ENCODE results near the gene TRAF3IP3. TPM values are rescaled to one million over a fixed set of nuclear protein-coding genes. Genes with fewer than 3 reads are reported as not detected.

Gene TRAF3IP3
- polyA plus RNA-seq, 4 donors: 0.89 to 1.8 (median 1.6) TPM

DNA sequence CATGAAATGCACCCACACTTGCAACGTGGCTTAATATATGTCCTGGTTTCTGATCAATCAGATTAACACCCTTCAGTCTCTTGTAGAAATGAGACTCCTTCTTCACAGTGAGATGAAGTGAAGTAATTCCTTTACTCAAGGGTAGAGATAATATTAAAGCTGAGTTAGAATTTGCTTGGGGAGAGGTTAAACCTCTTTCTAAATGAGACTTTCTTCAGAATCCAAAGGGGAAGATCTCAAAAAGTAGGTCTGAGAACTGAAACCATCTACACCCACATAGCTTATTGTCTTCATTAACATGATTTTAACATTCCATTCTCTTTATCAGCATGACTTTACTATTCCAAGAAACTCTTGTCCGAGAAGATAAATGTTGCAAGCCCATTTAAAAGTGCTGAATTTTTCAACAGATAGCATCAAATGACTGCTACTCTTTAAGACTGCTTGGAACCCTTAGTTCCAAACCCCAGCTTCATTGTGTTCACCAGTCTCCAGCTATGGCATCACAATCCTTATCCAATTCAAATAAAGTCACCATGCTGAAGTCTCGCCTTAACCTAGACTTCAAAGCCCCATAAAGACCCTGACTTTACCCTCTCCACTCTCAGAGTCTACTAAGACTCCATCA, 19.2 kb upstream of the TRAF3IP3 start:
- no peak for DNase-seq (ENCODE audit: low read depth in 4 of 4, low spot score in 2 of 4)

DNA sequence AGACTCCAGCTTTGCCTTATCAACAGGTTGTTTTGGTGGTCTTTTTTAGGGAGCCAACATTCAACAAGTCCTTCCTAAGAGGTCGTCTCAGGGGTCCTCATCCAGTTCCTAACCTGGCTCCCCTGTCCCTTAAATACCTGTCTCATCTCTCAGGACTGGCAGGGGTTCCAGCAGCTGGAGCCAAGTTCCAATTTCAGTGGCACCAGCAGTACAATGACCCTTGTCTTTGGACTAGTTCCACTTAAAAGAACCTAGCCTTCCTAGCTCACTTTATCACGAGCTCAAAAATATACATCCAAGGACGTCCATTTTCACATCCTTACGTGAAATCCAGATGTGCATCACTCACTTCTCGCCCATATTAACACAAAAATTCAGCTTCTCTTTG, 18.7 kb upstream of the TRAF3IP3 start:
- no peak for DNase-seq (ENCODE audit: low read depth in 4 of 4, low spot score in 2 of 4)

DNA sequence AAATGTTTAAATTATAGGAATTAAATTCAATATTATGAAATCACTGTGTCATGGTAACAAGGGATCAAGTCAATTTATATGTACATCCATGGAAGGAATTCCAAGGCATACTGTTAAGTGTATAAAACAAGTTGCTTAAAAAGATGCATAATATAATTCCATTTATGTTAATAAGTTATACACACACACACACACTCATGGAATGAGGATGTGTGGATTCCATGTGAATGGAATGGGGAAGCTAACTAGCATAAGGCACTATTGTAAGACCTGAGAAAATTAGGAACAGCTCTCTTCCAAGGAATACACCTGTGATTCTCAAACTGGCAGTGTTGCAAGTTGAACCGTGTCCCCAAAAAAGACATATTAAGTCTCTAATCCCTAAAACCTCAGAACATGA, 17.6 kb upstream of the TRAF3IP3 start:
- DNase-seq (ENCODE audit: low read depth in 4 of 4, low spot score in 2 of 4): no peak

DNA sequence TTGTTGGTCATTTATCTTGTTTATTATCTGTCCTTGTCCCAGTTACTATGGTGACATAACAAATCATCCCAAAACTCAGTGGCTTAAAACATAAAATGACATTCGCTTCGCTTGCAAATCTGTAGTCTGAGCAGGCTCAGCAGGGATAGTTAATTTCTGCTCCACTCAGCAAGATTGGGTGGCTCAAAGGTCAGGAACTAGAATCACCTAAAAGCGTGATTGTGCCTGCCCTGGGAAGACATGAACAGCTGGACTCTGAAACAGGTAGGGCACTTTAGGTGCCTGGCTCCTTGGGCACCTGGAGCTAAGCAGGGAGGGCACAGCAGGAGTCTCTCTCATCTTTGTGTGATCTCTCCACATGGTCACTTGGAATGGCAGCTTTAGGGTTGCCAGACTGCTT, 14.7 kb upstream of the TRAF3IP3 start:
- no peak for DNase-seq (ENCODE audit: low read depth in 4 of 4, low spot score in 2 of 4)

DNA sequence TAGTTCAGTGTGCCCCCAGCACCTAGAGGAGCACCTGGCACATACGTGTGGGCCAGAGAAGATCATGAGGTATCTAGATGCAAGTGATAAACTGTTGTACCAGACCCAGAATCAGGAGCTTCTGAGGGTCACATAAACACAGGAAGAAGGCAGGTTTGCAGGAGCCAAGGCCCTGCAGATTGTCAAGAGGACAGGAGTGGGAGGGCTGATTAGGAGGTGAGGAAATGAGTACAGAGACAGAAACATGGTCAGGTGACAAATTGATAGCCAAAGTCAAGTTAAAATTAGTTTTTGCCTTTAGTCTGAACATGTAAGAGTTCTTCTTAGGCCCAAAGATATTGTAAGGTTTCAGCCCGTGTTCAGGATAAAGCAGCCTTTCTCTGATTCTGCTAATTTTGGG, 14.0 kb upstream of the TRAF3IP3 start:
- no peak for DNase-seq (ENCODE audit: low read depth in 4 of 4, low spot score in 2 of 4)

DNA sequence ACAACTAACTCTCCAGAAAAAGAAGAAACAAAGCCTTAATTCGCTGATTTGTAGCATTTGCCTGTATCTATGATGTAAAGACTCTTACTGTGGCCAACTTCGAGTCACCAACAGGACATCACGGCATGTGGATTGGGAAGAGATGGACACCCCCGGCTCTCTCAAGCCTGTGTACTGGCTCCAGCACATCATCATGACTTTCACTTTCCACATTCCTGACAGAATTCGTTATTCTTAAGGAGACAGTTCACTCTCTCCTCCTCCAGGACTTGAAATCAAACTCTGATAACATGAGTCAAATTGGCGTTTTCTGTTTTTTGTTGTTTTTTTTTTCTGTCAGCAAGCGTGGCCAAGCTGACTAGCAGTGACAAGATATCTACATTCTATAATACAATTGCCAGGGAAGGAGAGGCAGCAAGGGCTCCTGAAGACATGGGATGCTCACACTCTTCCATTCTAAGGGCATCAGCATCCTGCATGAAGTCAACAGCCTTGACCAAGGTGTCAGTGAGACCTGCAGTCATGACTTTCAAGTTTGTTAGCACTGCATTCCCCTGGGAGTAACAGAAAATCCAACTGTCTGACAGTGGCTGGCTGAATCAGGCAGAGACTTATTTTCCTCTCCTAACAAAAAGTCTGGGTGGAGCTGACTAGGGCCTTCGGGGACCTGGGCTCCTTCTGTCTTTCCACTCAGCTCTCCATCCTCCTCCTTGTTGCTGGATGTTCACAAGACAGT, 13.3 kb upstream of the TRAF3IP3 start:
- no peak for DNase-seq (ENCODE audit: low read depth in 4 of 4, low spot score in 2 of 4)

DNA sequence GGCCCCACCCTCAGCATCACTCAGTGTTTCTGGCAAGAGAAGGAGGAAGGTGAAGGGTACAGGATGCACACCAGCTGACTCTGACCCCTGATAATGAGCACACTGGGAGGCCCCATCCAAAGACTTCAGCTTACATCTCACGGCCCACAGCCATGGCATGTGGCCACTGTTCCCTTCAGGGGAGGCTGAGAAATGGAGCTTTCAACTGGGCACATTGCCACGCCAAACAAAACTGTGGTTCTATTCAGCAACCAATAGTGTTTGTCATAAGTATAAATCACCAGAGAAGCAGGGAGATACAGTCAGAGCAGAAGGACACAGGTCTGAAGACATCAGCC, 12.7 kb upstream of the TRAF3IP3 start:
- DNase-seq (ENCODE audit: low read depth in 4 of 4, low spot score in 2 of 4): no peak

DNA sequence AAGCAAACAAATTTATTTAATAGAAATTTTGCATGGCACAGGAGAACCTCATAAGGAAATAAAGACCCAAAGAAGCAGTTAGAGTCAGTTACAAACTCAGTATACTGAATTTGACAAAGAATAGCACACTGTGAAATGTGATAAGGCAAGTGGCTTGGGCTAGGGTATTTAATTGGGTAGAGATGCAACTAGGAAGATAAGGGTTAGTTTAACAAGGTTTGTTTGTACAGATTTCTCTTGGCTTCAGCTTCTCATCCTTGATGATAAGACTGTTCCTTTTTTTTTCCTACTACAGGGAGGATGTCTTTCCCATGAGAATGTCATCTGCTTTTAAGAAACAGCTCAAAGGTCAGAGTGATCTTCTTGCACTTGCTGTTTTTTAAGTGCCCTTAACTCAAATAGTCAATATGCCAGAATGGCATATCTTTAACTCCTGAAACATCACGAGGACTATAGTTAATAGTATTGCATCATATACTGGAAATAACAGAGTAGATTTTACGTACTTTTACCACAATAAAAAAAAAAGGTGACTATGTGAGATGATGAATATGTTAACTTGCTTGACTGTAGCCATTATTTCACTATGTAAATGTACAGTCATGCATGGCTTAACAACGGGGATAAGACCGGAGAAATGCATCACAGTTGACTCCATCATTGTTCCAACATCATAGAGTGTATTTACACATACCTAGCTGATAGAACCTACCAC, 9.2 kb upstream of the TRAF3IP3 start:
- no peak for DNase-seq (ENCODE audit: low read depth in 4 of 4, low spot score in 2 of 4)

DNA sequence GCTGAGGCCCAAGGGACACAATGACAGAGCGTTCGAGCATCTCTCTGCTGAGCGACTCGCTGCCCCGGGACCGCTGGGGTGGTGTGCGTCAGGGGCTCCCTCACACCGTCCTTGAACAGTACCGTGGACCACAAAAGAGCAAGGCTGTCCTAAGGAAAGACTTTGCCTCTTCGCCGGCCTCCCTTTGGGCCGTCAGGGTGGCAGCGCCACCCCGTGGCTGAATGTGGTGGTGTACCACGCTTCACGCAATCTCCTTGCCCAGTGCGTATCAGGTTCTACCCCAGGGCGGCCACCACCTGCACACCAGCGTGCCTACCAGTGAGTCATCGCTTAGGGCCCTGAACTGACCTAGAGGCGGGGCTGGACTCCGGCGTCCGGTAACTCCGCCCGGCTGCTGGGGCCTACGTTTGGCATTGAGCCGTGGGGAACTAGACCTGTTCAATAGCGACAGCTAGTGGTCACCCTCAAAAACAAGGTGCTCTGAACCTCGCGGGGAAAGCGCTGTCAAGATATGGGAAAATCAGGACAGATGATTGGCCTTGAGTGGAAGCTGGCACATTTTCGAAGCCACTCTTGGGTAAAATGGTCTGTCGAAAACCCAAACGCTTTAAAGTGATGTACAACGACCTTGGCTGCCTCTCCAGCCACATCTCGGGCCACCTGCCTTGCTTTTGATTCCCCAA, 8.1 kb upstream of the TRAF3IP3 start:
- peak; percentile 34 to 70 (median 66) for DNase-seq (ENCODE audit: low read depth in 4 of 4, low spot score in 2 of 4)

DNA sequence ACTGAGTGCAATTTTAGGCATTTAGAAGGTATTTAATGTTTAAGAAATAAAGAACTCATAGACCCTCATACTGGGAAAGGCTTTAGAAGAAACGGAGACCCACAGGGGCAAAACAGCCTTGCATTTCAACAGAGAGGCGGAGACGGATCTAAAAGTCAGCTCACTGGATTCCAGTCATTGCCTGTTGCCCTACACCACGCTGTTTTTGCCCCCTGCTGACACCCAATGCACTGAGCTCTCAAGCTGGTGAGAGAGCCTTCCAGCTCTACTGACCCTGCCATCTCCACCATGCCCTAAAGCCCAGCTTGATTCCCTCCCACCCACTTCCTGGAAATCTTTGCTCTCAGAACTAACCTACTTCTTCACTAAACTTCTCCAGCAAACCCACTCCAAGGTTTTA, 7.2 kb upstream of the TRAF3IP3 start:
- no peak for DNase-seq (ENCODE audit: low read depth in 4 of 4, low spot score in 2 of 4)

DNA sequence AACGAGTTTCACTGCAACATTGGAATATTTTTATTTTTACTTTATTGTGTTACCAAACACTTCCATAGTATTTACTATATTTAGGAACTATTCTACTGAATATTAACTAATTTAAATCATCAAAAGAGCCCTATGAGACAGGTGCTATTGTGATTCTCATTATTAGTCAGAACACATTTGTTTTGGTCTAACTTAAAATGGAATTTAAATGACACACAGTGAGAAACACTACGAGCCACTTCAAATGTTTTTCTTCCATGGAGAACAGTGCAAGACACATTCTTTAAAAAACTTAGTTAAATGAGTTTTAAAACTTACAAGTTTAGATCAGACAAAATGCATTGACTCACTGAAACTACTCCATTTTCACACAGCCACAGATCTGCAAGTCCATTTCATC, 6.6 kb upstream of the TRAF3IP3 start:
- DNase-seq (ENCODE audit: low read depth in 4 of 4, low spot score in 2 of 4): no peak

DNA sequence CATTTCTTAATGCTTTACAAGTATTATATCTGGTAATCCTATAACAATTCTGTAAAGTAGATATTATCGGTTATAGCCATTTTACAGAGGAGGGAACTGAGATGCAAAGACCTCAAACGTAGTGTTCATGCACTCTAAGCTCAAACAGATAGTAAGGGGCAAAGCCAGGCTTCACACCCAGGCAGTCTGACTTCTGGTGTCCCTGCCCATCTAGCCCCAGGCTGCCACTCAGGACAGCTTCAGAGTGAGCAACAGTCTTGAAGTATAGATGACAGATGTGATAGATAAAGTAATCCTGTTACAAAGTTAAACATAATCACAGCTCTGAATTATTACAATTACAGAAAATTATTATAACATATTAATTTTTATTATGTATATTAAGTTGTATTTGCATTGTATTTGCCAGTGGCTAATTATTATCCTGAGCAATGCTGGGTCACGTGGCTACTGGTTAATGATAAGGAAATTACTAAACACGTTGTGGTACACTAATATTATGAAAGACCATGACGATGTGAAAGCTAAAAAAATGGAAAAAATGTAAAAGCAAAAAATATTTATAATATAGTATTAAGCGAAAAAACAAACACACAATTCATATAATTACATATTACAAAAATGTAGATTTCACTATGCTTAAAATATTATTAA, 6.1 kb upstream of the TRAF3IP3 start:
- DNase-seq (ENCODE audit: low read depth in 4 of 4, low spot score in 2 of 4): no peak

DNA sequence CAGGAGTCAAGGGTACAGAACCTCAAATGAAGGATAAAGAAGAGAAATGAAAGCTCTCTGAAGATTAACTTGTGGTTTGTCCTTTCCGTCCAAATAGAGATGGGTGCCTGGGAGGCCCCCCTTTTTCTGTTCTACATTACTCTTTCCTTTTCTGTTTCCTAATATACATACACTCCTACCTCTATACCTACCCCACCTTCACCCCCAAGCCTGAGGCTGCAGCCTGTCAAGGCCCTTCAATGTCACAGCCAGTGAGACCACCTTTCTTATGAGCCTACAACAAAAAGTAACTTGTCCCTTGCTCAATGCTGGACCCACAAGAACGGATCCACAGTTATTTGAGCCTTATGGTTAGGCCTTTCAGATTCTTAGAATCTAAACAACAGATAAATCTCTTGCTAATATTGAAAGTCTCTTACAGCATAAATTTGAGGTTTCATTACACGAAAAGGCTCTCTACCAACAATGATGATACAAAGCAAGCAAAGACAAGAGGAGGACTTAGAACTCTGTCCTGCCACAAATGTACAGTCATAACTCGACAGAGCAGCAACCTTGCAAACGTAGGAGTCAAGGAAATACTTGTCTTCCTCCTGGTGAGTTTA, 4.1 kb upstream of the TRAF3IP3 start:
- DNase-seq (ENCODE audit: low read depth in 4 of 4, low spot score in 2 of 4): no peak

DNA sequence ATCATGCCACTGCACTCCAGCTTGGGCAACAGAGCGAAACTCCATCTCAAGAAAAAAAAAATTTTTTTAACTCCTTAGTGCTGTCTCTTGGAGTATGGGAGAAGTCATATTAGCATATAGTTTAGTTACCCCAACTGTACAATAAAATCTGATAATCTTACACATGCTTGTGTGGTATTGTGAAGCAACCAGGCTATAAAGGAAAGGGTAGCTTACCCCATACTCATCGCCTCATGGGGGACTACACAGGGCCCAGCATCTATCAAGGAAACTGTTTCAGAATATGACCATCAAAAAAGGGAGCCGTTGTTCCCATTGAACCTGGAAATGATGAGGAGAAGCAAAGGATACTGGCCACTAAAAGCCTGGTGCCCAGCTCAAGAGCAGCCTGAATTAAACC, 3.0 kb upstream of the TRAF3IP3 start:
- no peak for DNase-seq (ENCODE audit: low read depth in 4 of 4, low spot score in 2 of 4)

DNA sequence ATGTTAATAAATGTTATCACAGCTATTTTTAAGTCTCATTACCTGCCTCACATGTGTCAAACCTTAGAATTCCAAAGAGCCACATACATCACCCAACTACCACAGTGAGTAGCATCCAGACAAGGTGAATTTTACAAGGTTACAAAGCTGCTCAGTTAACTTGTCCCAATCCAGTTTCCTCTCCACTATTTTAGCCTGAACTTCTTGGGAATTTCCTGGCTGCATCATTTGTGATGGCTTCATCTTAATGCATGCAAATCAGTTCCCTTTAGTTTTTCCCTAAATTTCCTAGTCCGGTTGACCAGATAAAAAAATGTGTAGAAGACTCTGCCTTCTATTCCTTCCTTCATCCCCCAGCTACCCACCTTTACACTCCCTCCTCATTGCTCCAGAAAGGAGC, 597 bp upstream of the TRAF3IP3 start:
- DNase-seq (ENCODE audit: low read depth in 4 of 4, low spot score in 2 of 4): no peak

DNA sequence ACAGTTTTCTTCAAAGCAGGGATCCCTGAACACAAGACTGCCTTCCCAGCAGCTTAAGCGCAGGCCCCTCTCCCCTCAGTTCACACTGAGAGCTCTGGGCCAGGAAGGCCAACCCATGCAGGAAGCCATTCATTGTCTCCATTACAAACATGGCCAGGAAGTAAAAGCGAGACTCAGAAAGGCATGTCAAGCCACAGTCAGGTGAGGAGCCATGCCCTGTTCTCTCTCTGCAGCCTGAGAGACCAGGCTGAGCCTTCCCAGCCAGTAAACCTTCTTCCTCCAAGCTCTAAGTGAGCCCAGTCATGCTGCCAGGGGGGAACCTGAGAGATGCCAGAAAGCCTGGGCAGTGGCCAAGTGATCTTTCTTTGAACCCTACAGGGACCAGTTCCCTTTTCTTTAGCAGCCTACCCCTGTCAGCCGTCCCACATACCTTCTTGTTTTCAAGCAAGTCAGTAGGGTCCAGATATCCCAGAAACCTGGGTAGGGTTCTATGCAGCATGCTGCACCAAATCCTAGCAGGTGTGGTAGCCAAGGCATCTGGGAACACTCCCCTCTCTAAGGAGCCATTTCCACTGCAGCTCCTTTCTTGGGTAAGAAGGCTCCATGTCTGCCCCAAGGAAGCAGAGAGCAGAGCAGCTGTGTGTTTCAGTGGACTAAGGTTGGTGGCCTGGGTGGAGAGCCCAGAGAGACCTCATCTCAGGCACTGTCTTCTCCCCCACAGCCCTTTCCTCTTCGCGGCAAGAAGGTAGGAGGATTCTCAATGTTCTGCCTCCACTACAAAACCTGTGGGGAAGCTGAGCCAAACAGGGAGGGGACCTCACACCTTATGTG, 977 bp downstream of the TRAF3IP3 start:
- no peak for DNase-seq (ENCODE audit: low read depth in 4 of 4, low spot score in 2 of 4)

DNA sequence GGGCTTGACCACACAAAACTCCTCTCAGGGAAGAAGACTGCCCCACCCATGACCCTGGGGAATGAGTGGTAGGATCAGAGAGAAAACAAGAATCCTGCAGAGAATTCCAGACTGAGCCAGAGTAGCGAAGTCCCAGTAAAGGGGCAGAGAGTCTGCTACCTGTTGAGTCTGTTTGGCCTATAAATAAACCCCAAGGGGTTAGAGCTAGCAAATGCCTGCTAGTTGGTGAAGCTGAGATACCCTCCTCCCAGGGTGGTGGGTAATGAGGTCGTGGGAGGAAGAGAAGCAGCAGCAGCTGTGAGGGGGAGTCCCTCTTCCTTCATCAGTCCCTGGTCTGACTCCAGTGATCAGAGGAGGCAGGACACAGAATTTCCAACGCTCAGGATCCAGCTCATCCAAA, 2.5 kb downstream of the TRAF3IP3 start:
- no peak for DNase-seq (ENCODE audit: low read depth in 4 of 4, low spot score in 2 of 4)

DNA sequence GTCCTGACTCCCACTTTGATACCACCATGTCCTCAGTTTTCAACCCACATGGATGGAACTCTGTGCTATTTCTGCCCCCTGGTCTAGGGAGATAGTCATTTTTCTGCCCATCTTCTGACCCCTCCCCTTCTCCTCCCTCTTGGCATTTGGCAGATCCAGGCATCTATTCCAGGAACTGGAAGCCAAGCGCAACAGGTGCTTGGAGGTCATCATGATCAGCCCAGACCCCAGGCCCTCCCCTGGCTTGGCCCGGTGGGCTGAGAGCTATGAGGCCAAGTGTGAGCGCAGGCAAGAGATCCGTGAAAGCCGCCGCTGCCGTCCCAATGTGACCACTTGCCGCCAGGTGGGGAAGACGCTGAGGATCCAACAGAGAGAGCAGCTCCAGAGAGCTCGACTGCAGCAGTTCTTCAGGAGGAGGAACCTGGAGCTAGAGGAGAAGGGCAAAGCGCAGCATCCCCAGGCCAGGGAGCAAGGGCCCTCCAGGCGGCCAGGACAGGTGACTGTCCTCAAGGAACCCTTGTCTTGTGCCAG, 4.0 kb downstream of the TRAF3IP3 start:
- DNase-seq (ENCODE audit: low read depth in 4 of 4, low spot score in 2 of 4): no peak

DNA sequence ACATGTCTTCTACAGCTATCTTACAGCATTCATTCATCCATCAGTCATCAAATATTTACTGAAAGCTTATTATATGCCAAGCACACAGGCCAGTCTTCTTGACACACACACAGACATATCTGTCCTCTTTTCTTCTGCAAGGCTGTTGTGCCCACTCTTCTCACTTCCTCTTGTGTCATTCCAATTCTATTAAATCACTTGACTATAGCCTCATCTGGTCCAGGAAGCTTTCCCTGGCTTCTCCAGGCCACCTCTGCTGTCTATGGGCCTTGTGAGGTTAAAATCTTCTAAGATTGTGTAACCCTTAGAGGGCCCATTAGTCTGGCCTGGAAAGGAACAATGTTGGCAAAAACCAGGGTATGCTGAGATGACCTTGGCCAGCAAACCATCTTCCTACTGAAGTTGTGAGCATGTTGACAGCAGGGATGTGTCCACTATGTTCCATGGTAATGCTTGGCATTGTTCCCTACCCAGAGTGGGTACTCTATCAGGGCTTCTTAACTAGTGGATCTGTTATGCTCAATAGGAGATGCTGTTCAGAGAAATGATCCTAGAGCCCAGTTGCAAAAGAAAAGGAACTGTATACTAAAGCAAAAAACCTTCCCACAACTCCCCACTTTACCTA, 5.3 kb downstream of the TRAF3IP3 start:
- no peak for DNase-seq (ENCODE audit: low read depth in 4 of 4, low spot score in 2 of 4)
